ENCODE results near the gene MYG1.

- TF ChIP-seq CTCF (conservative IDR thresholded peaks at IDR 0.05; ENCODE audit: low read length), result no peak
- TF ChIP-seq EZH2phosphoT487 (IDR thresholded peaks at IDR 0.05; ENCODE audit: borderline replicate concordance, low read depth, low read length), result no peak
Measured at GRCh38 chr12:53340398-53340797, 40.9 kb downstream of the MYG1 start.

All from OCI-LY7 (cell line).